Measurements from ENCODE around the gene CASP3.

Gene CASP3

DNA sequence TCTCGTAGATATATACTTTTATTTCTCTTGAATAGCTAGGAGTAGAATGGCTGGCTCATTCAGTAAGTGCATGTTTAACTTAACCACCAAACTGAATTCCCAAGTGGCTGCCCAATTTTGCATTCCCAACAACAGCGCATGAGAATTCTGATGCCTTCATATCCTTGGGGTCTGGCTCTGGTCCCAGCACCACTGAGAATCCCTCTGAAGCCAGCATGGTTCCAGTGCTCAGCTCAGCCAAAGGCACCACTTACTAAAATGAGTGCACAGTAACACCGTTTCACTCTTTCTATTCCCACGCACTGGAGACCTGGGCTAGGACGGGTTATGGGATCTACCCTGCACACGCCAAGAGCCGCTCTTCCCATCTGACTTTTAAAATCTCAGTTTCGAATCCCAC lies 60.4 kb downstream of the CASP3 start:
- no peak for TF ChIP-seq SIN3A (IDR thresholded peaks at IDR 0.05; ENCODE audit: borderline replicate concordance, insufficient read depth, low read length)

DNA sequence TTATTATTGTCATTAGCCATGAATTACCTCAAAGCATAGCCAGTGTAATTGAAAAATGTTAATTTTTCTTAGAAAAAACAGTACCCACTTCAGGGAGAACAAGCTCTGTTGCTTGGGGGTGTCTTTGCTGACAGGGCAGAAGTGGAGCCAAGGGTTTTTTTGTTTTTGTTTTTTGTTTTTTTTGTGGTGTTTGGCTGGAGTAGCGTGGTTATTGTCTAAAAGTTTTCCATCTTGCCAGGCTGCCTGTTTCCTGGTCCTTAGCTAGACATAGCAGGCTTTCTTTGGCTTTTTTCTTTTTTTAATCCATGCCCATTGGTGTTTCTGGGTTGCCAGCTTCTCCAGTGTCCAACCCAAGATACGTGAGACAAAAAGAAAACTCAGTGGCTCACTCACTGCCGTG lies 61.5 kb downstream of the CASP3 start:
- no peak for TF ChIP-seq SIN3A (IDR thresholded peaks at IDR 0.05; ENCODE audit: borderline replicate concordance, insufficient read depth, low read length)
- no peak for TF ChIP-seq POLR2AphosphoS5 (IDR thresholded peaks at IDR 0.05; ENCODE audit: low read depth, low read length)
- no peak for TF ChIP-seq TAF1 (IDR thresholded peaks at IDR 0.05; ENCODE audit: borderline replicate concordance, insufficient read depth, low read length)
- TF ChIP-seq REST (IDR thresholded peaks at IDR 0.05; ENCODE audit: insufficient read depth in 1 of 2, low read depth in 2 of 2, low read length in 2 of 2) = no peak
- no peak for TF ChIP-seq FOXP2 (optimal IDR thresholded peaks at IDR 0.05; ENCODE audit: borderline replicate concordance, extremely low read depth, extremely low read length, insufficient read depth)

DNA sequence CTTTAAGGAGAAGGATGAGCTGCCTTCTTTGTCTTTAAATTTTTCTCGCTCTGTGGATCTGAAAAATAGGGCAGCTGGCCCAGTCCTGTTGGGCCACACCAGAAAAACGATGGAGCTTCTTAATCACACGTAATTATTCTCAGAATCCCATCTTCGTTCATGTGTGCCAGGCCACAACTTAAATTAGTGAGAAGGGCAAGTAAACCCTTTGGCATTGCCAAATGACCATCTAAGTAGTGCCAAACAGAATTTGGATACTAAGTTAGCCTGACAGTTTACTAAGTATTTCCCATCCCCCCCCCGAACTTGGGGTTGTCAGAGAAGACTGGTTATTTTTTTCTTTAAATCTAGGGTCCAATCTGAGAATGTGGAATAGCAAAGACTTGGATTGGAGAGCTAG lies 62.0 kb downstream of the CASP3 start:
- no peak for TF ChIP-seq POLR2AphosphoS5 (IDR thresholded peaks at IDR 0.05; ENCODE audit: low read depth, low read length)
- TF ChIP-seq SIN3A (IDR thresholded peaks at IDR 0.05; ENCODE audit: borderline replicate concordance, insufficient read depth, low read length) = no peak
- no peak for TF ChIP-seq TAF1 (IDR thresholded peaks at IDR 0.05; ENCODE audit: borderline replicate concordance, insufficient read depth, low read length)
- no peak for TF ChIP-seq REST (IDR thresholded peaks at IDR 0.05; ENCODE audit: insufficient read depth in 1 of 2, low read depth in 2 of 2, low read length in 2 of 2)
- TF ChIP-seq FOXP2 (optimal IDR thresholded peaks at IDR 0.05; ENCODE audit: borderline replicate concordance, extremely low read depth, extremely low read length, insufficient read depth) = no peak

DNA sequence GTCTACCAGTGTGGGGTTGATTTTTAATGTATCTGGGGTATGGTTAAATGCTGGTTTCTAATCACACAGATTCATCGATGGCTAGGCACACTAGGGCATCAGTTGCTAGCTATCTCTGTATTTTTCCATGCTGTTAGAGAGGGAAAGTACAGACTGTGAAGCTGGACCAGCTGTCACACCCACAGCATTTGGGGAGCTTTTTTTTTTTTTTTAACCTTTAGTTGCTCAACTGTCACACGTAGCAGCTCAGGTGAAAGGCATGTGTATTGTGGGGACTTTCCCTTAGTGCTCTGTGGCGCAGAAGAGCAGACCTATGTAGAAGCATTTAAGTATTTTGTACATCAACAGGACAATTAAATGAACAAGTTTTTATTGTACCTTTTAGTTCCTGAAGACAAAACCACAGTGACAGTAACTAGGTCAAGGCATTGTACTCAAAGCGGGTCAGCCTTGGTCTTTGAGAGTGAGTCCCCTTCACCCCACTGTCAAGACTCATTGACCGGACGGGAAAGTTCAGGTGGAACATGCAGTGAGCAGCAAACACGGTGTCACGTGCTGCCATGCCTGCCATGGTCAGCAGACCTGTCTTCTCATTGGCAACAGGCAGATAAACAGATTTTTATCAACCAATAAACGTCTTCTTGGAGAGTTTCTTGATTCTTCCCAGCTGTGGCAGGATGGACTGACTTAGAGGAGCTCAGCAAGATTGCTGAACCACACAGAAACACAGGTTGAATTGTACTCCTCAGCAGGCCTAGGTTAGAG lies 65.3 kb downstream of the CASP3 start:
- TF ChIP-seq FOXP2 (optimal IDR thresholded peaks at IDR 0.05; ENCODE audit: borderline replicate concordance, extremely low read depth, extremely low read length, insufficient read depth) = no peak
- TF ChIP-seq SIN3A (IDR thresholded peaks at IDR 0.05; ENCODE audit: borderline replicate concordance, insufficient read depth, low read length) = no peak
- no peak for TF ChIP-seq POLR2AphosphoS5 (IDR thresholded peaks at IDR 0.05; ENCODE audit: low read depth, low read length)
- TF ChIP-seq TAF1 (IDR thresholded peaks at IDR 0.05; ENCODE audit: borderline replicate concordance, insufficient read depth, low read length) = no peak
- TF ChIP-seq REST (IDR thresholded peaks at IDR 0.05; ENCODE audit: insufficient read depth in 1 of 2, low read depth in 2 of 2, low read length in 2 of 2) = no peak
